Measurements from ENCODE around the gene ZFR.
"Not testable (repeated sequence)": the region's sequence is repeated elsewhere in the genome, so short reads cannot be mapped to it uniquely, and the experiment has no call there.

Gene ZFR

DNA sequence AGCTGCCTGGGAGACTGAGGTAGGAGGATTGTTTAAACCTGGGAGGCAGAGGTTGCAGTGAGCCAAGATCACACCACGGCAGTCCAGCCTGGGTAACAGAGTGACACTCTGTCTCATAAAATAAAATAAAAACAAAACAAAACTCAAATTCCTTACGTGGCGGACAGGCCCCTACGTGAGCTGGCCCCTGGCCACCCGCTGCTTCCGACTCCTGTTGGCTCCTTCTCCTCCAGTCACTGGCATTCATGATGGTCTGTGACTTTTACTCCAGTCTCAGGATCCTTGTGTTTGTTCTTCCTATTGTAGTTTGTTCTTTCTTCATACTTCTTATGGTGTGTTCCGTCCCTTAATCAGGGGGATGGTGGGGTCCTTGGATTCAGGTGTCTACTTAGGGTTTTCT, 28.5 kb upstream of the ZFR start:
- Histone ChIP-seq H3K9me3 (ENCODE audit: insufficient read depth, low read depth, low read length) (no peaks in the 10 kb centered on the region), H3K4me3 (ENCODE audit: low read length) (no peak overlapping the region), H3K36me3 (ENCODE audit: insufficient read depth, low read length) (no peaks in the 10 kb centered on the region), H3K27ac (ENCODE audit: low read depth, low read length) (no peak overlapping the region), H3K4me1 (ENCODE audit: insufficient read depth, low read length) (no peaks in the 10 kb centered on the region), H3K27me3 (ENCODE audit: insufficient read depth, low read length) (no peaks in the 10 kb centered on the region), H3K9ac (ENCODE audit: low read depth, low read length) (no peak overlapping the region)
- WGBS, result 92% methylated on average over 7 of the region's 7 CpGs

DNA sequence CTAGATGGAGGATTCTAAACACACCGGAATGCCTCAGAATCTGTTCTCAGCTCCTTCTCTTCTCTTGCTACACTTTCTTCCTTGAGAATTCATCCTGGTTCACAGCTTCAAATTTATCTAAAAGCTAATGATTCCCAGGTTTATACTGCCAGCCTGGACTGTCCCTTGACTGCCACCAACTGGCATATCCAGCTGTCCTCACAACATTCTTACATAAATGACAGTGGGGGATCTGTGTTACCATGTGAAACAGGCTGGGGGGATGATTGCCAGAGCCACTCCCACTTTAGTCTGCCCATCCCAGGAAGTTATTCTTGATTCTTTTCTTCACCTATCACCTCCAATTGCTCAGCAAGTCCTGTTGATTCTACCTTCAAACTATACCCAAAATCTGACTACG, 27.2 kb upstream of the ZFR start:
- Histone ChIP-seq H3K4me3 (ENCODE audit: low read length) (no peak overlapping the region), H3K9ac (ENCODE audit: low read depth, low read length) (no peak overlapping the region), H3K4me1 (ENCODE audit: insufficient read depth, low read length) (no peaks in the 10 kb centered on the region), H3K27me3 (ENCODE audit: insufficient read depth, low read length) (no peaks in the 10 kb centered on the region), H3K36me3 (ENCODE audit: insufficient read depth, low read length) (no peaks in the 10 kb centered on the region), H3K9me3 (ENCODE audit: insufficient read depth, low read depth, low read length) (no peaks in the 10 kb centered on the region), H3K27ac (ENCODE audit: low read depth, low read length) (no peak overlapping the region)
- WGBS, result 91% methylated on average over 2 of the region's 2 CpGs

DNA sequence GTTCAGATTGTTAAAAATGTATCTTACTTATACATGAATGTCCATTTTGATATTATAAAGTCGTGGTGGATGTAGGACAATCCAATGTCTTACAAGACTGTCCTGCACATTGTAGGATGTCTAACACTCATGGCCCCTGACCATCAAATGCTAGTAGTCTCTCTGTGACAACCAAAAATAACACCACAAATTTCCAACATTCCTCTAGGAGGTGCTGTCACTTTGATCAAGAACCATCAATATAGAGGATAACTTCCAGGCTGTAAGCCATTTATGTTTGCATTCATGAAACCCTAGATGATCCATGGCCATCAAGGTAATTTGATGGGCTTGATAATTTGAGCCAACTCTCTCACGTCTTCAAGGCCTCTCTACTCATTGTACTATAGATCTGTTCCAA, 20.5 kb upstream of the ZFR start:
- no peak overlapping the region for H3K9ac ChIP-seq (ENCODE audit: low read depth, low read length)
- no peaks in the 10 kb centered on the region for H3K27me3 ChIP-seq (ENCODE audit: insufficient read depth, low read length)
- no peak overlapping the region for H3K27ac ChIP-seq (ENCODE audit: low read depth, low read length)
- WGBS, result 91% methylated on average over 2 of the region's 2 CpGs
- H3K9me3 ChIP-seq (ENCODE audit: insufficient read depth, low read depth, low read length), result no peaks in the 10 kb centered on the region
- H3K36me3 ChIP-seq (ENCODE audit: insufficient read depth, low read length), result no peaks in the 10 kb centered on the region
- H3K4me3 ChIP-seq (ENCODE audit: low read length), result no peak overlapping the region
- peaks cover 7% of the 10 kb centered on the region for H3K4me1 ChIP-seq (ENCODE audit: insufficient read depth, low read length)

DNA sequence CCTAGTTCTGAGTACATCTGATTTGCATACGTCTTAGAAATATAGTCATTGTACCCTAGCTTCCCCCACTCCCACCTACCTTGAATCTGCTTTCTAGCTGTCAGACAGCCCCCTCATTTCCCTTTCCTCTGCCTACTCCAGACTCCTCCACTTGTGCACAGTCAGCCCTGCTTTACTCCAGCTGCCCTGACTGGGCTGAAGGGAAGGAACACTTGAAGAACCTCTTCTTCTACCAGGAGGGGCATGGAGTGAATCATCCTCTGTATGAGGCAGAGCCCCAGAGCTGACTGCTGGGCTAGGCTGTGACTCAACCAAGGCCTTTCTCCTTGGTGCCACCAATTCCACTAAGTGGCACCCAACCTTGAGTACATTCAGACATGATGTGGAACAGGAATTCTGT, 18.1 kb upstream of the ZFR start:
- H3K27ac ChIP-seq (ENCODE audit: low read depth, low read length), result no peak overlapping the region
- WGBS, result 91% methylated on average over 1 of the region's 1 CpG
- no peaks in the 10 kb centered on the region for H3K27me3 ChIP-seq (ENCODE audit: insufficient read depth, low read length)
- no peak overlapping the region for H3K4me3 ChIP-seq (ENCODE audit: low read length)
- H3K4me1 ChIP-seq (ENCODE audit: insufficient read depth, low read length), result peaks cover 7% of the 10 kb centered on the region
- H3K36me3 ChIP-seq (ENCODE audit: insufficient read depth, low read length), result no peaks in the 10 kb centered on the region
- H3K9me3 ChIP-seq (ENCODE audit: insufficient read depth, low read depth, low read length), result no peaks in the 10 kb centered on the region
- no peak overlapping the region for H3K9ac ChIP-seq (ENCODE audit: low read depth, low read length)

DNA sequence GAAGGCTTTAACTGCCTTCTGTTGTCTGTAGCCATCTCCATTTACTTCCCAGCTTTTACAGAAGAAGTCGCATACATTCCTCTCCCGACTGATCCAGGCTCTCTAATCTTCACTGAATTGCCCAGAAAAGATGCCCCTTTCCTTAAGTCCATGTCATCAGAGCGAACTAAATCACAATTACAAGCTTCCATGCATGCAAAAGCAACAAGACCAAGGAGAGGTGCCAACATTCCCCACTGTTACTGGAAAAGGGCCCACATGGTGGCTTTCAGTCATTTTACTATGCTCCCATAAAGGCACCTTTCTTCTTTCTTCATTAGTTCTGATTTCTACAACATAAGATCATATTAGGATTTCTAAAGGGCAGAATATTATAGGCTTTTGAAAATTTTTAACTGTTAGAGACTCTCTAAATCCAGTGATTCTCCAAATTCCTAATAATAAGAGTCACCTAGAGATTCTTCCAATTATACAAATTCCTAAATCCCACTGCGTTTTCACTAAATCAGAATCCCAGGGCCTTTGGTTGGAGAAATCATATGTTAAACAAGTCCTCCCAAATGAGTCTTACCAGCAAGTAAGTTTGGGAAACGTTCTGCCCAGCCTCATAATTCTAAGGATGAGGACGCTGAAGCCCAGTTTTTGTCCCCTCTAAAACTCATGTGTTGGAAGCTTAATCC, 17.0 kb upstream of the ZFR start:
- Histone ChIP-seq H3K36me3 (ENCODE audit: insufficient read depth, low read length) (no peaks in the 10 kb centered on the region), H3K4me3 (ENCODE audit: low read length) (no peak overlapping the region), H3K4me1 (ENCODE audit: insufficient read depth, low read length) (peaks cover 7% of the 10 kb centered on the region), H3K9me3 (ENCODE audit: insufficient read depth, low read depth, low read length) (no peaks in the 10 kb centered on the region), H3K27me3 (ENCODE audit: insufficient read depth, low read length) (no peaks in the 10 kb centered on the region), H3K27ac (ENCODE audit: low read depth, low read length) (no peak overlapping the region), H3K9ac (ENCODE audit: low read depth, low read length) (no peak overlapping the region)
- 89% methylated on average over 6 of the region's 6 CpGs for WGBS

DNA sequence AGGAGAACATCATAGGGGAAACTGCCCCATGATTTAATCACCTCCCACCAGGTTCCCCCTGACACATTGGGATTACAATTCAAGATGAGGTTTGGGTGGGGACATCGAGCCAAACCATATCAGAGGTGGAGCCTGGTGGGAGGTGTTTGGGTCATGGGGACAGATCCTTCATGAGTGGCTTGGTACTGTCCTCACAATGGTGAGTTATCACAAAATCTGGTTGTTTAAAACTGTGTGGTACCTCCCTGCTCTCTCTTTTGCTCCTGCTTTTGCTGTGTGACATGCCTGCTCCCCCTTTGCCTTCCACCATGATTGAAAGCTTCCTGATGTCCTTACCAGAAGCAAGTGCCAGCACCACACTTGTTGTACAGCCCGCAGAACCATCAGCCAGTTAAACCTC, 16.2 kb upstream of the ZFR start:
- H3K27me3 ChIP-seq (ENCODE audit: insufficient read depth, low read length), result no peaks in the 10 kb centered on the region; the same call in 1 of the 2 replicates
- 100% methylated on average over 2 of the region's 2 CpGs for WGBS
- no peak overlapping the region for H3K4me3 ChIP-seq (ENCODE audit: low read length)
- H3K9me3 ChIP-seq (ENCODE audit: insufficient read depth, low read depth, low read length), result no peaks in the 10 kb centered on the region
- H3K27ac ChIP-seq (ENCODE audit: low read depth, low read length), result no peak overlapping the region
- peaks cover 7% of the 10 kb centered on the region for H3K4me1 ChIP-seq (ENCODE audit: insufficient read depth, low read length)
- no peak overlapping the region for H3K9ac ChIP-seq (ENCODE audit: low read depth, low read length)
- H3K36me3 ChIP-seq (ENCODE audit: insufficient read depth, low read length), result no peaks in the 10 kb centered on the region

DNA sequence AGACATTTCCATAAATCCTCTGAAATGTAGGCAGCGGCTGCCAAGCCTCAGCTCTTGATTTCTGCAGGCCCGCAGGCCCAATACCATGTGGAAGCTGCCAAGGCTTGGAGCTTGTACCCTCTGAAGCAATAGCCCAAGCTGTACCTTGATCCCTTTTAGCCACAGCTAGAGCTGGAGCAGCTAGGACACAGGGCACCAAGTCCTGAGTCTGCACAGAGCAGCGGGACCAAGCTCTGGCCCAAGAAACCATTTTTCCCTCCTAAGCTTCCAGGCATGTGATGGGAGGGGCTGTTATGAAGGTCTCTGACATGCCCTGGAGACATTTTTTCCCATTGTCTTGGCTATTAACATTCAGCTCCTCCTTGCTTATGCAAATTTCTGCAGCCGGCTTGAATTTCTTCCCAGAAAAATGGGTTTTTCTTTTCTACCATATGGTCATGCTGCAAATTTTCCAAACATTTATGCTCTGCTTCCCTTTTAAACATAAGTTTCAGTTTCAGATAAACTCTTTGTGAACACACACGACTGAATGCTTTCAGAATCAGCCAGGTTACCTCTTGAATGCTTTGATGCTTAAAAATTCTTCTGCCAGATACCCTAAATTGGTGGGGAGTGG, 14.4 kb upstream of the ZFR start:
- Histone ChIP-seq H3K4me3 (ENCODE audit: low read length) (no peak overlapping the region), H3K27me3 (ENCODE audit: insufficient read depth, low read length) (no peaks in the 10 kb centered on the region; the same call in 1 of the 2 replicates), H3K27ac (ENCODE audit: low read depth, low read length) (no peak overlapping the region), H3K9me3 (ENCODE audit: insufficient read depth, low read depth, low read length) (no peaks in the 10 kb centered on the region), H3K4me1 (ENCODE audit: insufficient read depth, low read length) (peaks cover 7% of the 10 kb centered on the region), H3K9ac (ENCODE audit: low read depth, low read length) (no peak overlapping the region), H3K36me3 (ENCODE audit: insufficient read depth, low read length) (no peaks in the 10 kb centered on the region)
- 94% methylated on average over 5 of the region's 5 CpGs for whole genome bisulfite sequencing

DNA sequence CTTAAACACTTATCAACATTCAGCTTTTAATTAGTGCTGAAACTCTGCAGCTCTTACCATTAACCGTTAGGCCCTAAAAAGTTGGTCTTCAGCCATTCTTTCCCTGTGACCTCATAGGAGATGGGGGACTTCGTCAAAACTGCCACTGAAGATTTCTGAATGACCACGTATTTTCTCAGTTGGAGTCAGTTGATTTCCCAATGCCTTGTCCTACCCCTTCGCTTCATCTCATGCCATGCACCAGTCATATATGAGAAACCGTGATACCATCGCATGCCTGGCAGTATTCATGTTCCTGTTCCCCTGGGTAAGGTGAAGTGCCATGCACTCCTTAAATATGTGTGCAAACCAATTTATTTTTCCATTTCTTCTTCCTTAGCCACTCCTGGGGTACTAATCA, 10.8 kb upstream of the ZFR start:
- Histone ChIP-seq H3K9me3 (ENCODE audit: insufficient read depth, low read depth, low read length) (no peaks in the 10 kb centered on the region), H3K27me3 (ENCODE audit: insufficient read depth, low read length) (no peaks in the 10 kb centered on the region; the same call in 1 of the 2 replicates), H3K4me3 (ENCODE audit: low read length) (no peak overlapping the region), H3K36me3 (ENCODE audit: insufficient read depth, low read length) (no peaks in the 10 kb centered on the region), H3K27ac (ENCODE audit: low read depth, low read length) (no peak overlapping the region), H3K9ac (ENCODE audit: low read depth, low read length) (no peak overlapping the region), H3K4me1 (ENCODE audit: insufficient read depth, low read length) (no peaks in the 10 kb centered on the region)
- 93% methylated on average over 6 of the region's 6 CpGs for WGBS

DNA sequence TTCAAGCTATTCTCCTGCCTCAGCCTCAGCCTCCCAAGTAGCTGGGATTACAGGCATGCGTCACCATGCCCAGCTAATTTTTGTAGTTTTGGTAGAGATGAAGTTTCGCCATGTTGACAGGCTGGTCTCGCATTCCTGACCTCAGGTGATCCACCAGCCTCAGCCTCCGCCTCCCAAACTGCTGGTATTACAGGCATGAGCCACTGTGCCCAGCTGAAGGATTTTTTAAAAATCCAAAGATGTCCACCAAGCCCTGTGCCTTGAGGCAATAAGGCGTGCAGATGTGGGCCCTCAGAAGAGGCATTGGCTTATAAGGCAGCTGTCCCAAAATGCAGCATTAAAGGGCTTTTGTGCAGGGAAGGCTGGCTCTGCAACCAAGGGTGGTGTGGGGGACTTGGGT, 10.3 kb upstream of the ZFR start:
- no peak overlapping the region for H3K27ac ChIP-seq (ENCODE audit: low read depth, low read length)
- no peak overlapping the region for H3K9ac ChIP-seq (ENCODE audit: low read depth, low read length)
- H3K4me3 ChIP-seq (ENCODE audit: low read length), result no peak overlapping the region
- H3K36me3 ChIP-seq (ENCODE audit: insufficient read depth, low read length), result no peaks in the 10 kb centered on the region
- H3K27me3 ChIP-seq (ENCODE audit: insufficient read depth, low read length), result no peaks in the 10 kb centered on the region; the same call in 1 of the 2 replicates
- WGBS, result 95% methylated on average over 5 of the region's 5 CpGs
- H3K4me1 ChIP-seq (ENCODE audit: insufficient read depth, low read length), result no peaks in the 10 kb centered on the region
- H3K9me3 ChIP-seq (ENCODE audit: insufficient read depth, low read depth, low read length), result no peaks in the 10 kb centered on the region

DNA sequence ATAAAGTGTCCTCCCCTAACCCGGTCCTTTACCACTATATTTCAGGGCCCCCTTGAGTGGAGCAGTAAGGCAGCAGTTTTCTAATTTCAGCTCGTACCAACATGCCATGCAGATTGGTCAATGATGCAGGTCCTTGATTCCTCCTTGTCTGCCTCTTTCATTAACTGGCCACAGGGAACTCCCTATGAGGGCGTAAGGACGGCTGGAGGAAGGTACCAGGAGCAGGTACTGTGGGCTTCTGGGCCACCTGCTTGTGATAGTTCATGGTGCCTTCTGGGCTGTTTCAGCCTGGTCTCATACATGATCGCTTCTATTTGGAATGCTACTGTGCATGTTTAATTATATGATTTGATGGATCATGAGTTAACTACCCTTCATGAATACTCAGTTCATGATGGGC, 9.4 kb upstream of the ZFR start:
- H3K27ac ChIP-seq (ENCODE audit: low read depth, low read length), result no peak overlapping the region
- H3K27me3 ChIP-seq (ENCODE audit: insufficient read depth, low read length), result no peaks in the 10 kb centered on the region; the same call in 1 of the 2 replicates
- 92% methylated on average over 5 of the region's 5 CpGs for WGBS
- no peak overlapping the region for H3K4me3 ChIP-seq (ENCODE audit: low read length)
- H3K9me3 ChIP-seq (ENCODE audit: insufficient read depth, low read depth, low read length), result no peaks in the 10 kb centered on the region
- no peaks in the 10 kb centered on the region for H3K36me3 ChIP-seq (ENCODE audit: insufficient read depth, low read length)
- H3K4me1 ChIP-seq (ENCODE audit: insufficient read depth, low read length), result no peaks in the 10 kb centered on the region
- no peak overlapping the region for H3K9ac ChIP-seq (ENCODE audit: low read depth, low read length)

DNA sequence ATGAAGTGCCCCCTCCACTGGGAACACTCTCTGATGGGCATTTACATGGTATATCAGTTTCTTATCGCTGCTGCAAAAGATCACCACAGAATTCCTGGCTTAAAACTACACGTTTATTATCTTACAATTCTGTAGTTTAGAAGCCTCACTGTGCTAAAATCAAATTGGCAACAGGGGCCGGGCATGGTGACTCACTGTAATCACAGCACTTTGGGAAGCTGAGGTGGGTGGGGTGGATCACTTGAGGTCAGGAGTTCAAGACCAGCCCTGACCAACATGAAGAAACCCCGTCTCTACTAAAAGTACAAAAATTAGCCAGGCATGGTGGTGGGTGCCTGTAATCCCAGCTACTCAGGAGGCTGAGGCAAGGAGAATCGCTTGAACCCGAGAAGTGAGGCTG, 7.8 kb upstream of the ZFR start:
- not testable (repeated sequence) for H3K9me3 ChIP-seq (ENCODE audit: insufficient read depth, low read depth, low read length); H3K4me3 ChIP-seq (ENCODE audit: low read length); H3K27me3 ChIP-seq (ENCODE audit: insufficient read depth, low read length); H3K4me1 ChIP-seq (ENCODE audit: insufficient read depth, low read length); H3K36me3 ChIP-seq (ENCODE audit: insufficient read depth, low read length); H3K27ac ChIP-seq (ENCODE audit: low read depth, low read length); H3K9ac ChIP-seq (ENCODE audit: low read depth, low read length)
- WGBS, result 93% methylated on average over 5 of the region's 6 CpGs

DNA sequence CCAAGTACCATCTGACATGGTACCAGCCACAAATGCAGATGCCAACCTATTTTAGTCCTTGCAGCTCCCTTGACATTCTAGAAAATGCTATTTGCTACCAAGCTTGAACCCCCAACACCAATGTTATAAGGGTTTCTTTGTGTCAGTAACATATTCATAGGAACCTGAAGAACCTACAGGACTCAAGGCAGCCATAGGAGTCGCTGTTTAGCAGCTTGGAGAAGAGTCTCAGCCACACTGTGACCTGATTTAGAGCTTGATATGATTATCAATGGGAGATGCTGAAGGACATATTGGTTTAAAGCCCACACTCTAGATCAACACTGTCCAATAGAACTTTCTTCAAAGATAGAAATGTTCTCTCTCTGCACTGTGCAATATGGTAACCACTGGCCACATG, 6.4 kb upstream of the ZFR start:
- Histone ChIP-seq H3K9me3 (ENCODE audit: insufficient read depth, low read depth, low read length) (no peaks in the 10 kb centered on the region), H3K27ac (ENCODE audit: low read depth, low read length) (no peak overlapping the region), H3K9ac (ENCODE audit: low read depth, low read length) (no peak overlapping the region), H3K4me3 (ENCODE audit: low read length) (no peak overlapping the region), H3K36me3 (ENCODE audit: insufficient read depth, low read length) (no peaks in the 10 kb centered on the region), H3K27me3 (ENCODE audit: insufficient read depth, low read length) (peaks cover 11% of the 10 kb centered on the region), H3K4me1 (ENCODE audit: insufficient read depth, low read length) (0 out of 2 replicates have a peak, but pooled peaks cover 4% of the 10 kb centered on the region)
- WGBS, result 58% methylated on average over 1 of the region's 1 CpG
